Activated CD4-positive, alpha-beta T cell treated with anti-CD3 and anti-CD28 coated beads for 24 hours (primary cell): Measurements from ENCODE around the gene SUPT5H.

Experiments
- DNase-seq, 2 donors: peaks; one replicate each; pipeline ENCODE4 v3.0.0-alpha.2; 2020; ENCODE audit warnings: low read depth in 2 of 2

Gene SUPT5H

DNA sequence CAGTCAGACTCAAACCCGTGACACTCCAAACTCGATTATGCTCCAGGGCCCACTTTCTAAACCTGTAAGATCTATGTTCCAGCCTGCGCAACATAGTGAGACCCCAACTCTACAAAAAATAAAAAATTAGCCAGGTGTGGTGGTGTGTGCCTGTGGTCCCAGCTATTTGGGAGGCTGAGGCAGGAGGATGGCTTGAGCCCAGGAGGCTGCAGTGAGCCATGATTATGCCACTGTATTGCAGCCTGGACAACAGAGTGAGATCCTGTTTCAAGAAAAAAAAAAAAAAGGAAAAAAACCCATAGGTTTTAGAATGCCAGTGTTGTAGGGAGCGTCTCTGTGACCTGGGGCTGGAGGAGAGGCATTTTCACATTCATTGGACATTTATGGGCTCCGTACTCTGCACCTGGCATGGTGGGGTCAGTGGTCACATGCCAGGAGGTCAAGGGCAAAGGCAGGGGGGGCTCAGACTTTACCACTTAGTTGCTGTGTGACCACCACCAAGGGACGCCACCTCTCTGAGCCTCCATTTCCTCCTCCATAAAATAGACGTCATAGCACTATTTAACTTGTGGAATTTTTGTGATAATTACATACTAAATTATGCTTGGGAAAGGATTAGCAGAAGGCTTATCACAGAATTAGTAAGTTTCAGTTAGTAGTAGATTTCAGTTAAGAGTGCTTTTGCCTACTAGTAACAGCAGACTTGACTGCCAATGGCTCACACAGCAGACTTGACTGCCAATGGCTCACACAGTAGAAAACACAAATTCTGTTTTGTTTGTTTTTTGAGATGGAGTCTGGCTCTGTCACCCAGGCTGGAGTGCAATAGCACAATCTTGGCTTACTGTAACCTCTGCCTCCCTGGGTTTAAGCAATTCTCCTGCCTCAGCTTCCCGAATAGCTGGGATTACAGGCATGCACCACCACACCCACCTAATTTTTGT is 75.4 kb downstream of the SUPT5H start:
- DNase-seq = no peak

GRCh38 chr19:39524495-39524894 is 79.1 kb downstream of the SUPT5H start:
- no peak for DNase-seq

DNA sequence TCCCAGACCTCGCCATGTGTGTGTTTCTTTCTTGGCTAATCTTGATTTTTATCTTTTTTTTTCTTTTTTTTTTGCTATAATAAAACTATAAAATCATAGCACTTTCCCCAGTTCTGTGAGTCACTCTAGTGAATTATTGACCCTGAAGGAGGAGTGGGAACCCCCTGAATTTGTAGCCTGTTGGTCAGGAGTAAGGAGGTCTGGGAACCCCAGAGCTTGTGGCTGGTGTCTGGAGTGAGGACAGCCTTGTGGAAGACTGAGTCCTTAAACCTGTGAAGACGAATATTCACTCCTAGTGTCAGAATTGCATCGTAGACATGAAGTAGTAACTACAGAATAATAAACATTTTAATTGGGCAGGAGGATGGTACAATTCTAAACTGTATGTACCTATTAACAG is 79.8 kb downstream of the SUPT5H start:
- no peak for DNase-seq
